ENCODE measurements around the gene TBL3.
"Not testable (repeated sequence)": the region's sequence is repeated elsewhere in the genome, so short reads cannot be mapped to it uniquely, and the experiment has no call there.

TBL3 gene

GRCh38 chr16:1945559-1946391 is 26.1 kb upstream of the TBL3 start:
- no peak for FAIRE-seq
- no peak for TF ChIP-seq TAF1 (IDR thresholded peaks at IDR 0.05; ENCODE audit: borderline replicate concordance, low read depth, low read length)
- no peak for TF ChIP-seq POLR2AphosphoS5 (IDR thresholded peaks at IDR 0.05; ENCODE audit: low read depth, low read length)
- no peak for TF ChIP-seq POLR2A (IDR thresholded peaks at IDR 0.05; ENCODE audit: low read depth, low read length)
- no peak for DNase-seq (ENCODE audit: insufficient read length)

DNA sequence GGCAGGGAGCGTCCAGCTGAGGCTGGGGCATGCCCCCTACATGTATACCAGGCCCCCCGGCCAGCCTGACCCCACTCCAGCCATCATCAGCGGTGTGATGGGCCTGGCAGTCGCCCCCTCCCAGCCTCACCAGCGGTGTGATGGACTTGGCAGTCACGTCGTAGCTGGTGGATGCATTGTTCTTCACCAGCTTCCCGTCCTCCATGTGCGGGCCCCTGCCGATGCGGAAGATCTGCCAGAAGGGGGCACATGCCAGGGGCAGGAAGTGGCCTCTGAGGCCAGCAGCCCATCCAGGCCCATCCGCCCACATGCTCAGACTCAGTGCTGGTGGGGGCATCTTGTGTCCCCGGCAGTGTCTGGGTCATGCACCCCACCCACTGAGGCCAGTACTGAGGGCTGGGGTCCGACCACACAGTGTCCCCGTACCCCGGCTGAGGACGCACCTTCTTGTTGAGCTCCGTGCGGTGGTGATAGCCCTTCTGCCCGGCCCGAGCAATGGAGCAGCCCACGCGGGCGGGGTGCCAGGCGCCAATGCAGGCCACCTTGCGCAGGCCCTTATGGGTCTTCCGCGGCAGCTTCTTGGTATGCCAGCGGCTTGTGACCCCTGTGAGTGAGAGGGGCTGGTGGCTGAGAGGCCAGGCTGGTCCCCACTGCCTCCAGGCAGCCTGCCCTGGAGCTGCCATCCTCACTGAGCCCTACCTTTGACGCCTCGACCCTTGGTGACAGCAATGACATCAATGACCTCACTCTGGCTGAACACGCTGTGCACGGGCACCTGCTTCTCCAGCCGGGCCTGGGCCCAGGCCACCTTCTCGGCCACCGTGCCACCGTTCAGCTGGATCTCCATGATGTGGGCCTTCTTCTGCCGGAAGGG is 25.1 kb upstream of the TBL3 start:
- TF ChIP-seq POLR2A (IDR thresholded peaks at IDR 0.05; ENCODE audit: low read depth, low read length) (no peak), POLR2AphosphoS5 (IDR thresholded peaks at IDR 0.05; ENCODE audit: low read depth, low read length) (no peak), TAF1 (IDR thresholded peaks at IDR 0.05; ENCODE audit: borderline replicate concordance, low read depth, low read length) (no peak)
- DNase-seq (ENCODE audit: insufficient read length) (no peak), FAIRE-seq (no peak)

GRCh38 chr16:1947369-1947670 is 24.5 kb upstream of the TBL3 start:
- DNase-seq (ENCODE audit: insufficient read length): no peak
- no peak for TF ChIP-seq TAF1 (IDR thresholded peaks at IDR 0.05; ENCODE audit: borderline replicate concordance, low read depth, low read length)
- no peak for TF ChIP-seq POLR2A (IDR thresholded peaks at IDR 0.05; ENCODE audit: low read depth, low read length)
- TF ChIP-seq POLR2AphosphoS5 (IDR thresholded peaks at IDR 0.05; ENCODE audit: low read depth, low read length): no peak
- no peak for FAIRE-seq

DNA sequence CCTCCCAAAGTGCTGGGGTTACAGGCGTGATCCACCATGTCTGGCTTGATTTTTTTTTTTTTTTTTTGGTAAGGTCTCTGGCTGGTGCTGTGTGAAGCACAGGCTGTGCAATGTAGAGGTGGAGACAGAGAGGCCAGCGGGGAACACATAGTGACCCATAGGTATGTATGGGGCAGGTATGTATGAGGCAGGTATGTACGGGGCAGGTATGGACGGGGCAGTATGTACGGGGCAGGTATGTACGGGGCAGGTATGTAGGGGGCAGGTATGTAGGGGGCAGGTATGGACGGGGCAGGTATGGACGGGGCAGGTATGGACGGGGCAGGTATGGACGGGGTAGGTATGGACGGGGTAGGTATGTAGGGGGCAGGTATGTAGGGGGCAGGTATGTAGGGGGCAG is 22.3 kb upstream of the TBL3 start:
- TF ChIP-seq TAF1 (IDR thresholded peaks at IDR 0.05; ENCODE audit: borderline replicate concordance, low read depth, low read length): no peak
- no peak for TF ChIP-seq POLR2A (IDR thresholded peaks at IDR 0.05; ENCODE audit: low read depth, low read length)
- no peak for TF ChIP-seq POLR2AphosphoS5 (IDR thresholded peaks at IDR 0.05; ENCODE audit: low read depth, low read length)
- FAIRE-seq (no peak), DNase-seq (ENCODE audit: insufficient read length) (no peak)

GRCh38 chr16:1950047-1950446 is 21.8 kb upstream of the TBL3 start:
- TF ChIP-seq POLR2A (IDR thresholded peaks at IDR 0.05; ENCODE audit: low read depth, low read length) (no peak), POLR2AphosphoS5 (IDR thresholded peaks at IDR 0.05; ENCODE audit: low read depth, low read length) (no peak), TAF1 (IDR thresholded peaks at IDR 0.05; ENCODE audit: borderline replicate concordance, low read depth, low read length) (no peak)
- DNase-seq (ENCODE audit: insufficient read length): no peak
- no peak for FAIRE-seq

DNA sequence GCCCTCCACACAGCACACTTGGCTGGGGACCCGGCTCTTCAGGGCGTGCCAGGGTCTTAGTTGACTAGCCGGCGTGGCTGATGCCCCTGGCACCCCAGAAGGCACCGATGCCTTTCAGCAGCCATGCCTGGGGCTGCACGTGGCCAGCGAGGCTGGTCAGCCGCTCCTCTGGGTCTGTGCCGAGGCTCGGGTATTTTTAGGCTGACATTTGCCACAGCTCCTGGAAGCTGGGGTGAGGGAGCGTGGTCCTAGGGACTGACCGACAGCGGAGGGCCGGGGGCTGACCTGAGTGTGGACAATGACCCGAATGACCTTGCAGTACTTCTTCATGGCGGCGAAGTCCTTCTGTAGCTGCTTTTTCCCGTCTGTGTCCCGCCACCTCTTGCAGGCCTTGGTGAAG is 21.3 kb upstream of the TBL3 start:
- no peak for FAIRE-seq
- DNase-seq (ENCODE audit: insufficient read length): no peak
- no peak for TF ChIP-seq TAF1 (IDR thresholded peaks at IDR 0.05; ENCODE audit: borderline replicate concordance, low read depth, low read length)

DNA sequence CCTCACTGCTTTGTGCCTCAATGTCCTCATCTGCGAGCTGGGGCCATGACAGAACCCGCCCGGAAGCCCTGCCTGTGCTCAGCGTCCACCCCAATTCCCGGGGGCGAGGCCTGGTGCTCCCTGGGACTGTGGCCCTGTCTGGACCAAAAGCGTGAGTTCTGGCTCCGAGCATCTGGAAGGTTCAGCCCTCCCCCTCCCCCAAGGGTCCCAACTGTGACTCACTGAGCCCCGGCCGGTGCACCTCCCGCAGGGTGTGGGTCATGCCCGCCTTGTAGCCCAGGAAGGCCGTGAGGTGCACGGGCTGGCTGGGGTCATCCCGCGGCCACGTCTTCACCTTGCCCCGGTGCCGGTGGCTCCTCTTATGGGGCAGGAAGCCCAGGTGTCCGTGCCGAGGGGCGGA is 18.1 kb upstream of the TBL3 start:
- FAIRE-seq (no peak), DNase-seq (ENCODE audit: insufficient read length) (no peak)
- no peak for TF ChIP-seq POLR2AphosphoS5 (IDR thresholded peaks at IDR 0.05; ENCODE audit: low read depth, low read length)
- no peak for TF ChIP-seq TAF1 (IDR thresholded peaks at IDR 0.05; ENCODE audit: borderline replicate concordance, low read depth, low read length)
- TF ChIP-seq POLR2A (IDR thresholded peaks at IDR 0.05; ENCODE audit: low read depth, low read length): no peak

DNA sequence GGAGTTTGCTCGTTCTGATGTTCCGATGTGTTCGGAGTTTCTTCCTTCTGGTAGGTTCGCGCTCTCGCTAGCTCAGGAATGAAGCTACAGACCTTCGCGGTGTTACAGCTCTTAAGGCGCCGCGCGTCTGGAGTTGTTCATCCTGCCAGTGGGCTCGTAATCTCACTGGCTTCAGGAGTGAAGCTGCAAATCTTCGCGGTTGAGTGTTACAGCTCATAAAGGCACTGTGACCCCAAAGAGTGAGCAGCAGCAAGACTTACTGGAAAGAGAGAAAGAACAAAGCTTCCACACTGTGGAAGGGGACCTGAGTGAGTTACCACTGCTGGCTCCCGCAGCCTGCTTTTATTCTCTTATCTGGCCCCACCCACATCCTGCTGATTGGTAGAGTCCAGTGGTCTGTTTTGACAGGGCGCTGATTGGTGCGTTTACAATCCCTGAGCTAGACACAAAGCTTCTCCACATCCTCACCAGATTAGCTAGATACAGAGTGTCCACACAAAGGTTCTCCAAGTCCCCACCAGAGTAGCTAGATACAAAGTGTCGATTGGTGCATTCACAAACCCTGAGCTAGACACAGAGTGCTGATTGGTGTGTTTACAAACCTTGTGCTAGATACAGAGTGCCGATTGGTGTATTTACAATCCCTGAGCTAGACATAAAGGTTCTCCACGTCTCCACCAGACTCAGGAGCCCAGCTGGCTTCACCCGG is 14.3 kb upstream of the TBL3 start:
- FAIRE-seq; DNase-seq (ENCODE audit: insufficient read length): not testable (repeated sequence)

DNA sequence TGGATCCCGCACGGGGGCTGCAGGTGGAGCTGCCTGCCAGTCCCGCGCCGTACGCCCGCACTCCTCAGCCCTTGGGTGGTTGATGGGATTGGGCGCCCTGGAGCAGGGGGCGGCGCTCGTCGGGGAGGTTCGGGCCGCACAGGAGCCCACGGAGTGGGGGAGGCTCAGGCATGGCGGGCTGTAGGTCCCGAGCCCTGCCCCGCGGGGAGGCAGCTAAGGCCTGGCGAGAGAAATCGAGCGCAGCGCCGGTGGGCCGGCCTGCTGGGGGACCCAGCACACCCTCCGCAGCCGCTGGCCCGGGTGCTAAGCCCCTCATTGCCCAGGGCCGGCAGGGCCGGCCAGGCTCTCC is 13.7 kb upstream of the TBL3 start:
- not testable (repeated sequence) for DNase-seq (ENCODE audit: insufficient read length); FAIRE-seq

GRCh38 chr16:1958715-1959268 is 13.1 kb upstream of the TBL3 start:
- FAIRE-seq: no peak
- no peak for TF ChIP-seq POLR2A (IDR thresholded peaks at IDR 0.05; ENCODE audit: low read depth, low read length)
- no peak for TF ChIP-seq POLR2AphosphoS5 (IDR thresholded peaks at IDR 0.05; ENCODE audit: low read depth, low read length)
- no peak for TF ChIP-seq TAF1 (IDR thresholded peaks at IDR 0.05; ENCODE audit: borderline replicate concordance, low read depth, low read length)
- DNase-seq (ENCODE audit: insufficient read length): no peak

DNA sequence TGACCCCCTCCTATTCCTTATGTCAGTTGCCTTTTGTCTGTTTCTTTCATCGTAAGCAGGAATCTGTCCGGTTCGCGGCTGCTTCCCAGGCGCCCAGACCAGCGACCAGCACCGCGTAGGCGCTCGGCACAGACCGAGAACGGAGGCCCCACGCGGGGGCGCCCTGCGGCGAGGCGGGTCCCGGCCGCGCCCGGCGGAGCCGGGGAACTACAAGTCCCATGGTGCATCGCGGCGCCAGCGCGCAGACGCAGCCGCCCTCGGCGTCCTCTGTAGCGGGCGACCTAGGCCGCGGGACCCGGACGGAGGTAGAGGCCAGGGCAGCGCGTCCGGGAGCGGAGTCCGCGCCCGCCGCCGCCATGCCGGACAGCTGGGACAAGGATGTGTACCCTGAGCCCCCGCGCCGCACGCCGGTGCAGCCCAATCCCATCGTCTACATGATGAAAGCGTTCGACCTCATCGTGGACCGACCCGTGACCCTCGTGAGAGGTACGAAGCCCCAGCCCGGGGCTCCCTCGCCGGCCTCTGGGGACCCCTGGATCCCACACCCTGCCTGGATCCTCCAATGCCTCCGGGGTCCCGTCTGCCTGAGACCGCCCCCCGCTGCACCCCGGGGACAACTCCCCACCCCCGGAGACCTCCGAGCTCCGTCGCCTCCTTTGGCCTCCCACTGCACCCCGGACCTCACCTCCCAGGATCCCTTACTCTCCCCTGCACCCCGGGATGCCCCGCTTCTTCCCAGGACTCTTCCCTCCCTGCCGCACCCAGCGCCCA is 12.4 kb upstream of the TBL3 start, which contains the start of gene NDUFB10:
Gene NDUFB10, plus strand, starts transcription at position 270 of the 771 bp plus-strand sequence. Its CDS starts 87 bp downstream, at position 357.
- DNase-seq (ENCODE audit: insufficient read length): peak; percentile 87
- peak; percentile 67 for TF ChIP-seq POLR2AphosphoS5 (IDR thresholded peaks at IDR 0.05; ENCODE audit: low read depth, low read length)
- 0 out of 2 replicates have a peak, but pooled peaks have one; percentile 28 for TF ChIP-seq TAF1 (IDR thresholded peaks at IDR 0.05; ENCODE audit: borderline replicate concordance, low read depth, low read length)
- TF ChIP-seq POLR2A (IDR thresholded peaks at IDR 0.05; ENCODE audit: low read depth, low read length): peak; percentile 86
- peak; percentile 95 for FAIRE-seq
